Renal cortical epithelial cell (primary cell): ENCODE results near the gene SNCB. TPM values are rescaled to one million over a fixed set of nuclear protein-coding genes. Genes with fewer than 3 reads are reported as not detected.

Source experiments
- DNase-seq: peaks from one replicate; pipeline ENCODE4 v3.0.0-alpha.2; 2011; ENCODE audit warnings: low read depth
- total RNA-seq: library from RNA; depleted of rRNA; stranded (reverse); fragments of >200 nt; gene quantifications from 2 replicates; pipeline ENCODE4 v1.2.3, GENCODE V29; 2014

The SNCB gene
- total RNA-seq, 1 donor from 2014 or later: not detected

DNA sequence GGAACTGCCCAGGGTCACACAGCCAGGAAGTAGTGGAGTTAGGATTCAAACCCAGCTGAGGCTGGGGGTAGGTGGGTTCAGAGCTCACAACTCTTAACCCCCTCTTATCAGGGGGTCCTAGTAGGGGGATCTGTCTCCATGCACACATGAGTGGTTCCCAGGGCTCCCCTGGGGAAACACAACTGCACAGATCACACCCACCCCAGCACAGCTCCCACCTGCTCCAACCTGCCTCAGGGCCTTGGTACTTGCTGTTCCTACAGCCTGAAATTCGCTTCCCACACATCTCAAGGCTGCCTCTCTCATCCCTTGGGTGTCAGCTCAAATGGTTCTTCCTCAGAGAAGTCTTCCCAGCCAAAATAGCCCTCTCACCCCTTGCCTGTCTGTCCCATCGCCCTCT, 4.8 kb downstream of the SNCB start:
- DNase-seq: no peak

DNA sequence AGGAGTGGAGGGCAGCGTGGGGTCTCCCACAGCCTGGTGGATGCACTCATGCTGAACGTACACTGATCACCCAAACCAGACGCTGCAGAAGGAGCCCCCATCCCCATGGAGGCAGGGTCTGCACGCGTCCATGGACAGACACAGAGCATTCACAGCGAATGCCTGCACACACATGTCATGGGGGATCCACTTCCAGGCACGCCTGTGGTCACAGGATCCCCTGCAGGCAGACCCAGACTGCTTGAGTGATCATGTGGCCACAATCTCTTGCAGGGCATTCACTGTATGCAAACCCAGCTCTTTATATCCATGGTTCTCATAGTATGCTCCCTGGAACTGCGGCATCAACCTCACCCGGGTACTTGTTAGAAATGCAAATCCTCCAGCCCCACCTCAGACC, 5.4 kb downstream of the SNCB start:
- DNase-seq: no peak

DNA sequence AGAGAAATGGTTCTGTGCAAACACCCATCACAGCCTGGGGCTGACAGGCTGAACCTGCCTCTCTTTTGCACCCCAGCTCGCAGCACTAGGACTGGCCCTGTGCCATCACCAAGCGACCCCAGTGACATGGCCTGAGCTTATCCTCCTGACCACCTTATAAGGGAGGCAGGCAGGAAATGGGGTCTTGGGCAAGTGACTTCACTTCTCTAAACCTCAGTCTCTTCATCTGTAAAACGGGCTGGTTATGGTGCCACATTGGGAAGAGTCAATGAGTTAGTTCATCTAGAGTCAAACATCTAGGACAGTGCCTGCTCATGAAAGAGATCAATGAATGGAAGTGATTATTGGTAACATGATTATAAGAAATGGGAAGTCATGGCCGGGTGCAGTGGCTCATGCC, 6.2 kb downstream of the SNCB start:
- no peak for DNase-seq

DNA sequence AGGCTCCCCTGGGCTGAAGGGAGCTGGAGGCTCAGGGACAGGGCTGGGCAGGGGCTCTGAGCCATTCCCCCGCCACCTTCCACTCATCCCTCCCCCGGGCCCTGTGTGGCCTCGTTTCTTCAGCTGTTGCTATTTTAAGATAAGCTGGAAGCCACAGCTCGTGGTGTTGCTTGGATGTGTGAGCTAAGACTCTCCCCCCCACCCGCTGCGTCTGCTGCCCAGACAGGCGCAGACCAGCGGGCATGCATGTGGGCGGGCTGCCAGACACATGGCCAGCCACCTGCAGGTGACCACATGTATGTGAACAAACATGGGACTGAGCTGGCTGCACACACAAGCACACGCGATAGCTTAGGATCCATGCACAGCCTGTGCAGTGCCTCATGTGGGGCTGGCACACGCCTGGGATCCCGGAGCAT, 8.7 kb downstream of the SNCB start:
- no peak for DNase-seq

DNA sequence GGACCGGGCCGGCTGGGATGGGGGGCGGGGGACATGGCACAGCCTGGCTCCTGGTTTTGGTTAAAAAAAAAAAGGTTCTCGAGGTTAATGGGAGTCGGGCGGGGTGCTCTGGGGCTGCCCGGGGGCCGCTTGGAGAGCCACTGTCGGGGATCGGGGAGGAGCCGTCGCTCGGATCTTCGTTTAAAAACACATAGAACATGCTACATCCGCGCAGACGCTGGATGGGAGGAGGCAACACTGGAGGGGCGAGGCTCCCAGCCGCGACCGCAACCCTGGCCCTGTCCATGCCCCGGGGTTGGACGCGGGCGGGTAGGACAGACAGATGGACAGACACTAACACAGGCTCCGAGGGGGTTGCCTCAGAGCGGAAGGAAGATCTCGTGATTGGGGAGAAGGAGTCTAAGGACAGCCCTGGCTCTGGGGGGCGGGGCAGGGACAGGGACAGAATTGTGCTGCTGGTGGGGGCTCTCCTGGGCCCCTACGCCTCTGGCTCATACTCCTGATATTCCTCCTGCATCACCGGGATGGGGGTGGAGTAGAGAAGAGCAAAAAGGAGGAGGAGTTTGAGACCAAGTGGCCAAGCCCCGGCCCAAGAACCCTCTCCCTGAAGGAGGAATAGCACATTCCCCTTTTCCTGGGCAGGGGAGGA, 9.9 kb downstream of the SNCB start:
- DNase-seq: no peak

DNA sequence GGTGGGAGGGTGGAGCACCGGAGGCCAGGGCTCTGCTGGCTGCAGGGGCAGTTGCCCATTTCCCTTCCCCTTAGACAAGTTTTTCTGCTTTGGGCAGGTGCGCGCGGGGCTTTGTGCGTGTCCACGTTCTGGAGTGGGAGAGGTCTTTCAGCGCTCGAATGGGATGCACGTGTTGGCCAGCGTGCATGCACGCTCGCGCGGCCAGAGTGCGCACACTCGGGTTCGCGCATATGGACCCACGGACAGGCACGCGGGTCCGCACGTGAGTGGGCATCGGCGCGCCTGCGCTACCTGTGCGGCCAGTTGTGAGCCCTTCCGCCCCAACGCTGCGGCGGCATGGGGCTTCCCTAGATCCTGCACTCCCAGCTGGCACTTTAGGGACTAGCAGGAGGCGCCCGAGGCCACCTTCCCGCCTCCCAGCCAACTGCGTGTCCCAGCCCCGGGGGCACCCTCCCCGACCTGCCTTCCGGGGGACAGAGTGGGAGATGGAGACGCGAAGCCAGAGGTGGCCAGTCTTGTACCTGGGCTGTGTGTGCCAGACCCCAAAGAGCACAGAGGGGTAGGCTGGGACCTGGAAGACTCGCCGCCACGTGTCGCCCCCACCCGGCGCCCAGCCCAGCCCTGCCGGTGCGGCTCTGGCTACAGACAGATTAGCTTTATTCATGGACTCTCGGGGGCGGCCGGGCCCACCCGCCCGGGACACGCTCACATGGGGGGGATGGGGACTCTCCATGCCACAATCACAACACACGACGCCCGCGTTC, 10.6 kb downstream of the SNCB start:
- no peak for DNase-seq

DNA sequence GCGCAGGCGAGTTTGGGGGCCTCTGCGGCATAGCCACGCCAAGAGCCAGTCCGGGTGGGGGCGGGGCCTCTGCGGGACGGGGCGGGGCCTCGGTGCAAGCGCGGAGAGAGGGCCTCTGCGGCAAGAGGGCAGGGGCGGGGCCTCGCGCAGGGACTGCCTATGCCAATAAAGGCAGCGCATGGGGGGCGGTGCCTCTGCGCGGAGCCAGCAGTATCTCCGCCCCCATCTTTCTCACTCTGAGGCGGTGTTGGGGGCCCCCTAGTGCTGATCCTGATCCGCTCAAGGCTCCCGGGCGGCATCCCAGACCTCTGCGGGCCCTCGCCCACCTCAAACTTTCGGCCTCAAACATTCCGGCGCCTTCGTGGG, 11.1 kb downstream of the SNCB start:
- DNase-seq: peak; percentile 74

DNA sequence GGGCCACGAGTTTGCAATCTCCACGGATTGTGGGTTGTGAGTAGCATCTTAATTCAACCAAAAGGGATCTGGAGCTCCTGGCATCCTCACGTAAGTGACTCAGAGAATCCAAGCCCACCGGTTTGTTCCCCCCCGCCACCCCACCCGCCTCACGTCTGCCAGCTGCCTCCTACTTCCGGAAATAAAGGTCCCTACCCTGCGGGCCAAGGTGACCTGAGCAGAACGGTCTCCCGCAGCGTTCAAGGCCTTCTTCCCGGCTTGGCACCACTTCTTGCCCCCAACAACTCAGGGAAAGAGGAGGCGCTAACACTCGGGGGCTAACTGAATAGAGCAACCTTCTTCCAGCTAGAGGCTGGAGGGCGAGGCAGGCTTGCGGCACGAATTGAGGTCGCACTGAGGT, 11.6 kb downstream of the SNCB start:
- DNase-seq: no peak

DNA sequence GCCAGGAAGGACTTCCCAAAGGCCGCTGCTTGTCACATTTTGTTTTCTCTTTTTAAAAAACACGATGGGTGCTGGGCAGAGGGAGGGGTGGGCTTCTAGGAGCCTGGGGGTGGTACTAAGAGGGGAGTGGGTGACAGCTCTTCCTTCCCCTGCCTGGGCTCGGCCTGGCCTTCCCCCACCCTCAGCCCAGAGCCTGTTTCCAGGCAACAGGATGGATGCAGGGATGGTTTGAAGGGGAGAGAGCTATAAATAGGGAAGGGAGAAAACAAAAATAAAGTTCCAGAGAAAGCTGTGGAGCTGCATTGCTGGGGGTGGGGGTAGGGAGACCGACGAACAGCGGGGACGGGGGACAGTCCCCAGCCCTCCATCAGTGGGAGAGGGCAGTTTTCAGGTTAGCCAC, 13.8 kb downstream of the SNCB start:
- DNase-seq: no peak

DNA sequence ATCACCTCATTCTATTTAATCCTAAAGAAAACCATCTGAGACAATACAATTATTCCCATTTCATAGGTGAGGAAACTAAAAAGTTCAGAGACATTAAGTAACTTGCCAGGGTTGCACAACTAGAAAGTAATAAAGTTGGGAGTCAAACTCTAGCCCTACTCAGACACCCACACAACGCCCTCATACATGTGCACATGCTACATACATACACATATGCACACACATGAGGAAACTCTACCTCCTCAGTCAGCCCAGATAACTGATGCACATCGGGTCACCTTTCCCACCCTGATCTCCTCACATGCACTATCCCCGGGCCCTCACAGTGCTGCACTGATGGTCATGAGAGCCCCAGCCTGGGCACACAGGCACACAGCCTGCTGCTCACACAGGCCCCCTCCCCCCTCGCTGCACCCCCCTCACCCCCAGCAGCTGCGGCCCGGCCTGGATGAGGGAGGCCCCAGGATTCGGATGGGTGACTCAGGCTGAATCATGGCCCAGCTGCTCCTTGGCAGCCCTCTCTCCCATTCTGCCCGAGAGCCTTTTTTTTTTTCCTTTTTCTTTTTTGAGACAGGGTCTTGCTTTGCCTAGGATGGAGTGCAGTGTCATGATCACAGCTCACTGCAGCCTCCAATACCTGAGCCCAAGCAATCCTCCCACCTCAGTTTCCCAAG, 15.4 kb downstream of the SNCB start:
- peak; percentile 59 for DNase-seq

DNA sequence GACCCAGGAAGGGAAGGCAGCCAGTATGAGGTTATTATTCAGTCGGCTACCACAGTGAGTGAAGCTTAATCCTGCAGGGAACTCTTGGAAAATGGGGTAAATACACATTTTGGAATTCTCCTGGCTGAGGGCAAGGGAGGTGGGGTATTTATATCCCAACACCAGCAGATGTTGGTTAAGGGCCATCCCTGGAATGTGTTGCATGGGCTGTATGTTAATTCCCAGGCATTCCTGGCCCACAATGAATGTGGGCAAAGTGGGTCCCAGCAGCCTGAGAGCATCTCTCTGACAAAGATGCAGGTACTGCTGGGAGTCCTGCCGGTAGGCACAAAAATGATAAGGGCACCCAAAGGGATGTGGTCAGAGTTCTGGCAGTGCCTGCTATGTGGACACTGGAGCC, 17.5 kb downstream of the SNCB start:
- DNase-seq: no peak

DNA sequence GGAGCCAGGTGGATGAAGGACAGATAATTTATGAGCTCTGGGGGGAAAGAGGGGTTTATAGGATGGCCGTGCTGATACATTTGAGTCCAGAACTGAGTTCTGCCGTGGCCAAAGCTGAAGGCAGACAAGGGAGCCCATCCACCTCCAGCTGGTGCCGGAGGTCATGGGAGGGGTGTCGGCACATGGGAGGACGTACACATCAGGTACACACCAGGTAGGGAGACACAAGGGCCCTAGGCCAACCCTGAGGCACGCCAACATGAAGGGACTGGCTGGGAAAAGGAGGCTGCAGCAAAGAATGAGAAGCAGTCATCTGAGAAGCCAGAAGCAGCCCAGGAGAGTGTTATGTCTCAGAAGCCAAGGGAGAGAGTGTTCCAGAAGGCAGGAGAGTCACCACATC, 18.3 kb downstream of the SNCB start:
- no peak for DNase-seq

DNA sequence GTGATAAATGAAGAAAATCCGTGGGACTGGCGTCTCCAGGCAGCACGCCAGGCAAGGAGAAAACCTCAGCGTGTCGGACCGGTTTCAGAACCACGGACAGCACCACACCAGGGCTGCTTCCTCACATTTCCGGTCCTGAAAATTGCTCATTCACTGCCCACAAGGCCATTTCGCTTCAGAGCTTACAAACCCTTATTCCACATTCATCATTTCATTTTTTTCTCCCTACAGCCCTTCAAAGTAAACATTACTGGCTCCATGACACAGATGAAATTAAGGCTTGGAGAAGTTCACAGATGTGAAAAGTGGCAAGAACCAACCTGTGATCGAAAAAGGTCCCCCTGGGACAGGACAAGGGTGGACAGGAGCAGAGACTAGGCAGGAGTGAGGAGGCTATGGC, 18.9 kb downstream of the SNCB start:
- peak; percentile 75 for DNase-seq

DNA sequence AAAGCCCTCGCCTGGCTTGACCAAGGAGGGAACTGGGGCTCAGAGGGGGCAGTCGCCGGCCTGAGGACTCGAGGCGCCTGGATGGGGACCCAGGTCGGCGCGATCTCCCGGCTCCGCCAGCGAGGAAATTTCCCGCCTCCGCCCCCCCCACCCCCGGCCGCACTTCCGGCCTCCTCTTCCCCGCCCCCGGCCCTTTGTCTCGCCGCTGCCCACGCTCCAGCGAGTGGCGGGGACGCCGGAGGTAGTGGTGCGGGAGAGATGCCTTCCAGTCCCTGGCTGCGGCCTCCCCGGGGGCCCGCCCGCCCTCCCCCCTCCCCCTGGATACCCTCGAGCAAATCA, 19.9 kb downstream of the SNCB start:
- no peak for DNase-seq

DNA sequence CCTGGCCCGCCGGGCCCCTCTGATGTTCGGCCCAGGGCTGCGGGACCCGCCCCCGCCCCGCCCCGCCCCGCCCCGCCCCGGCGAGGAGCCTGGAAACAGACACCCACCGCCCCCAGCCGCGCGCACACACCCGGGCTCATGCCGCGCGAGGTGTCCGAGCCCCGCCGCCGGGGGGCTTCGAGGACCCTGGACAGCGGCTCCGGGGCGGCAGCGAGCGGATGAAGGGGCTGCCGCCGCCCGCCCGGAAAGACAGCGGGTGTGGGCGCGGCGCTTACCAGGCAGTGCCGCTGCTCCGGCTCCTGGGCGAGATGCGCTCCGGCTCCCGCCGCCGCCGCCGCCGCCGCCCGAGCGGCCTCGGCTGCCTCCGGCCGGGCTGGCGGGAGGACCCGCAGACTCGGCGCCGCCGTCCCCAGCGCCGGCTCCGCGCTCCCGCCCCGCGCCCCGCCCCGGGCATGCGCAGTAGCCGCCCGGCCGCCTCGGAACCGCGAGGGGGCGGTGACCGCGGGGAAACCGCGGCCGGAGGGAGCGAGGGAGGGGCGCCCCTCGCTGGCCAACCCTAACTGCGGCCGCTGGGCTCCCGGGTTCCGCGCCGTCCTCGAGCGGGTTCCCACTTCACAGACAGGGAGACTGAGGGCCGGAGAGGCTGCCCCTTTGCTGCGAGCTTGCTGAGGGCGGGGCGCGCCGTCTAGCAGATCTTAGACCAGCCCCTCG, 20.5 kb downstream of the SNCB start, which contains the start of gene GPRIN1:
Gene GPRIN1 (minus strand): TSS at position 433 of the 711 bp plus-strand sequence. CDS start 10,322 bp downstream, outside the sequence.
- no peak for DNase-seq

DNA sequence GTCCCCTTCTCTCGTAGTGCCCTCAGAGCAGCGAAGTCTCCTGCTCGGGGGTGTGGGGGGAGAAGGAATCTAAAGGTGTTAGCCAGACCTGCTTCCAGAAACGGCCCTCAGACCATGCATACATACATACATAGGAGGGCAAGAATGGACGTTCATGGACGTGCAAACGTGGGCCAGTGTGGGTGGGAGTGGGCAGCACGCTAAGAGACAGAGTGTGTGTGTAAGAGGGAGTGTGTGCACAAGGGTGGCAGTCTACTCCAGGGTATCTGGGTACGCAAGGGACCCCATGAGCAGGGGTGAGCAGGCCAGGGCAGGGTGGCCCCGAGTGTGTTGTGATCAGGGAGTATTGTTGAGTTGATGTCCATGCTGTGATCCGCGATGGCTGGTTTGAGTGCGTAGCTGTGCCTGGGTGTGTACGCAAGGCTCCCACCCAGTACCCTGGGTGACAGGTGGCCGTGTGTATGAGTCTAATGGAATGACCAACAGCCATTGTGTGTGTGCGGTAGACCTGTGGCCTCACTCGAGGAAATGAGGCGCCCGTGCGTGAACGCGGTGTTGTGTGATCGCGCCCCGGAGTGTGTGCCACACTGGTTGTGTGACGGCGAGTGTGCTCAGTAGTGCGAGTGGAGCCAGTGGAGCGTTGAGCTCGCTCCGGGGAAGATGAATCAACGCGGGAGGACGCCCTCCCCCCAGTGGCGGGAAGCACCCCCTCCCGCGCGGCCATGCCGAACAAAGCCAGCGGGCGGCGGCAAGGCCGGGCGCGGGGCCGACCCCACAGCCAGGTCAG, 21.2 kb downstream of the SNCB start:
- DNase-seq: peak; percentile 25

DNA sequence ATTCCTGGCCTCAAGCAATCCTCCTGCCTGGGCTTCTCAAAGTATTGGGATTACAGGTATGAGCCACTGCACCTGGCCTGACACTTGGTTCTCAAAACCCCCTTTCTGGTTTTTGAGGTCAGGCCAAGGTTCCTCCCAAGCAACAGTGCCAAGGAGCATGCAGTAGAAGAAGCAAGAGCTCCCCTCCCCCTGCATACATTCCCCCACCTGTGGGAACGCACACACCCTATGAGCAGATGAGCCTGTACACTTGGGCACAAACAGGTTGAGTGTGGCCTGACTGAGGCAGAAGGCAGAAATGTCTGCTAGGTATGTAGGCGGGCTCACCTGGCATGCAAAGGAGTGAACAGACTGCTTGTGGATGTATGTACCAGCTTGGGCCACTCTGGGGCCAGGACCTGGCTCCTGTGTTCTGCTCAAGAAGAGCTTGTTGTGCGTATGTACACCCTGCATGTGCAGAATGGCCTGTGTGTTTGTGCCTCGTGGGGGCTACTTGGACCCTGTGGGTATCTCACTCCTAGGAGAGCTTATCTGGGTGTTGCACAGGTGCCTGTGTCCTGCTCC, 22.1 kb downstream of the SNCB start:
- no peak for DNase-seq

DNA sequence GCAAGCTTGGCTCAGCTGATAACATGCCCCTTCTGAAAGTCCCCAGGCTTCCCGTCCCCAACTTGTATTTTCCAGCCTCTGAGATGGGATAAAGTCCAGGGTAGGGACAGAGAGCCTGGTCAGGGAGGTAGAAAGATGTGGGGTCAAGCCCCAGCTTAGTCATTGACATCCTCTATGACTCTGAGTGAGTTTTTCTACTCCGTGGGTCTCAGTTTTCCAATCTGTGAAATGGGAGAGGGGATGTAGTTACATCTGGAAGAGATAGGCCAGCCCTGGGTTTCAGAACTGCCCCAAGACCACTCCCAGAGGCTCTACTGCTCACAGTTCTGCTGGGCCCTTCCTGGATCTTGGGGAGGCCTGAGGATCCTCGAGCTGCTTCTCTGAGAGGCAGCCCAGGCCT, 23.5 kb downstream of the SNCB start:
- DNase-seq: no peak

DNA sequence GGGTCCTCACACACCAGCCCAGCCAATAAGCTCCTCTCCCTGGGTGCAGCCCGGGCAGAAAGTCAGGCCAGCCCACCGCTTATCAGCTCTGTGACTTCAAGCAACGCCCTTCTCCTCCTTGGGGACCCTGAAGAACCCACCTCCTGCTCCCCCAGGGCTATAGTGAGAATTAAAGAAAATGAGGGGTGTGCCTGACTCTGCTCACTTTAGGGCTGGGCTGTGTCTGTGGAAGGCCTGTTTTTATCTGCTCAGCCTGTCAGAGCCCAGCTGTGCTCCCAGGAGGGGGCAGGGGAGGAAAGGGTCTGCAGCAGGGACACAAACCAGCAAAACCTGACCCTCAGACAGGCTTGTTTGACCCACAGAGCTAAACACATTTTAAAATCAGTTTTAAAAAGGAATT, 24.3 kb downstream of the SNCB start:
- no peak for DNase-seq

DNA sequence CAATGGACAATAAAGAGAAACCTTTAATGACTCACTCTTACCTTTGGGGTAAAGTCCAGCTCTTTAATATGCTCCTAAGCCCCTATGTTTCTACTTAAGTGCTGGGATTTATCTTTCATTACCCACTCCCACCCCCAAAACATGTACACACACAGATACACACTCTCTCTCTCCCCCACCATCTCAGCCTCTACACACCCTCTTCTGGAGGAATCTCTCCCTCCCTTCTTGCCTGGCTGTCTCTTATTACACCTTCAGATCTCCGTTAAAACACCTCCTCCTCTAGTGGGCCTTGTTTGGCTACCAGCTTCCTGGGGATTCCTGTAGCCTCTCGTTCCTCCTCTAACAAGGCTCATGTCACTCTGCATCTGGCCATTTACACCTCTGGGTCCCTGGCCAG, 27.2 kb downstream of the SNCB start:
- no peak for DNase-seq

DNA sequence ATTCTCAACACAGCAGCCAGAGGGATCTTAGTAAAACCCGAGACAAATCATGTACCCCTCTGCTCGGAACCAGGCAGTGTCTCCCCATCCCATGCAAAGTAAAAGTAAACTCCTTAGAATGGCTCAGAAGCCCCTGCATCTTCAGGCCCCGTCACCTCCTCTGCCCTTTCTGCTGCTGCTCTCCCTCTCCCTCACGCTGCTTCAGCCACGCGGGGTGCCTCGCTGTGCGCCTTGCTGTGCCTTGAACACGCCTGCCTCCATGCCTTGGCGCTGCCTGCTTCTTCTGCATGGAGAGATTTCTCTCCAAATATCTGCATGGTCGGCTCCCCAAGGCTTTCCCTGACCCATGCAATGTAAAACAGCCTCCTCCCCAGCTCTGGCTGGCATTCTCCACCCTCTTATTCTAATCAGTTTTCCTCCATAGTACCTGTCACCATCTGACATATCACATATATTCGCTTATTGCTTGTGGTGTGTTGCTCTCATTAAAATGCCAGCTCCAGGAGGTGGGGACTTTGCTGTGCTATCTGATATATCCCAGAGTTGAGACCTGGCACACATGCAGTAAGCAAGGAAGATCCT, 28.3 kb downstream of the SNCB start:
- no peak for DNase-seq
